K562 (cell line): ENCODE data around the gene MTCH2. TPM values are rescaled to one million over a fixed set of nuclear protein-coding genes. Genes with fewer than 3 reads are reported as not detected.

Experiments used
- ATAC-seq: fragments of 200-7000 bp; cut with Tn5 transposase; 3 replicates; pipeline ENCODE4 v1.9.1; 2020; ENCODE audit warnings: moderate library complexity
- BruUV-seq: library from RNA; stranded (reverse); fragments of 400-500 nt; replicated peaks from 2 replicates; lab custom pipeline; 2021; lab: Mats Ljungman, UMichigan
- CTCF ChIA-PET: fragments of 300-600 bp; formaldehyde crosslinking; extraction: SDS; loops from one replicate; lab custom pipeline; 2021; ENCODE audit warnings: low intra/inter-chr PET ratio; lab: Yijun Ruan, JAX
- POLR2A ChIA-PET: fragments of 300-600, 350-650 bp; sonication (Branson Sonifier 250); formaldehyde crosslinking; extraction: SDS; loops from one replicate; lab custom pipeline; 2021; ENCODE audit warnings: antibody characterized with exemption, inconsistent platforms; lab: Yijun Ruan, JAX
- DNase-seq, 4 experiments: peaks; one replicate each; pipeline versions ENCODE4 v3.0.0 to v3.0.0-alpha.2; 2011 to 2018; ENCODE audit warnings: low spot score in 3 of 4, mixed read lengths in 3 of 4; ENCODE audit errors: extremely low read depth in 1 of 4
- FAIRE-seq: peaks from 2 replicates; lab custom pipeline; 2011; peaks lifted over from hg19 to GRCh38; lab: Jason Lieb, UNC
- H2AFZ ChIP-seq: 2 replicates; pipeline ENCODE4 v1.6.0; 2011; ENCODE audit warnings: low read depth, low read length, control low read depth, inconsistent platforms
- H3K27ac ChIP-seq: fragments of 200-600 bp; 3 replicates; pipeline ENCODE4 v1.8.0; 2011; ENCODE audit warnings: low read depth, mild to moderate bottlenecking, control low read depth, inconsistent platforms, low read length, moderate library complexity, mixed read lengths; ENCODE audit errors: extremely low read depth
- H3K27me3 ChIP-seq, 2 experiments: fragments of 300-600 bp in 1 of 2; 2 replicates in 1 of 2; 3 replicates in 1 of 2; pipeline versions ENCODE4 v1.6.0 to v1.8.0; 2011; ENCODE audit warnings: inconsistent platforms in 2 of 2, low read length in 2 of 2, mild to moderate bottlenecking in 1 of 2, mixed read lengths in 1 of 2, moderate library complexity in 1 of 2; ENCODE audit not compliant: control insufficient read depth in 2 of 2, insufficient read depth in 2 of 2
- H3K36me3 ChIP-seq: fragments of 300-600 bp; 3 replicates; pipeline ENCODE4 v1.8.0; 2011; ENCODE audit warnings: mild to moderate bottlenecking, low read length, inconsistent platforms; ENCODE audit not compliant: control insufficient read depth, insufficient read depth
- H3K4me1 ChIP-seq, 2 experiments: fragments of 200-600 bp in 1 of 2; replicated peaks in 1 of 2; 2 replicates in 1 of 2; 3 replicates in 1 of 2; pipeline versions ENCODE4 v1.5.1 to v1.8.0; 2011; ENCODE audit warnings: inconsistent platforms in 2 of 2, low read length in 2 of 2, mild to moderate bottlenecking in 1 of 2, mixed read lengths in 1 of 2, moderate library complexity in 1 of 2; ENCODE audit not compliant: control insufficient read depth in 2 of 2, insufficient read depth in 2 of 2
- H3K4me2 ChIP-seq: 2 replicates; pipeline ENCODE4 v1.6.1; 2011; ENCODE audit warnings: low read length, control low read depth, inconsistent platforms, mixed read lengths; ENCODE audit not compliant: insufficient read depth
- H3K4me3 ChIP-seq: fragments of 200-600 bp; sonication (generic), shearing (Covaris generic); 2 replicates; pipeline ENCODE4 v1.5.1; 2016; ENCODE audit warnings: control low read depth, inconsistent platforms
- H3K79me2 ChIP-seq: fragments of 200-600 bp; 3 replicates; pipeline ENCODE4 v1.8.0; 2011; ENCODE audit warnings: low read length, inconsistent platforms; ENCODE audit not compliant: control insufficient read depth, insufficient read depth
- H3K9ac ChIP-seq, 2 experiments: 2 replicates each; pipeline versions ENCODE4 v1.6.0 to v1.6.1; 2011; ENCODE audit warnings: low read depth in 2 of 2, low read length in 2 of 2, control low read depth in 1 of 2, inconsistent platforms in 1 of 2, mild to moderate bottlenecking in 1 of 2, mixed read lengths in 1 of 2; ENCODE audit not compliant: insufficient read depth in 1 of 2
- H3K9me1 ChIP-seq: one replicate; pipeline ENCODE4 v1.6.0; 2011; ENCODE audit warnings: inconsistent platforms, mild to moderate bottlenecking, low read length, moderate library complexity; ENCODE audit not compliant: control insufficient read depth, insufficient read depth
- H3K9me3 ChIP-seq: replicated peaks from 2 replicates; pipeline ENCODE4 v1.5.1; 2011; ENCODE audit warnings: low read depth, low read length, inconsistent platforms; ENCODE audit not compliant: control insufficient read depth, insufficient read depth
- H4K20me1 ChIP-seq: replicated peaks from 2 replicates; pipeline ENCODE4 v1.6.1; 2011; ENCODE audit warnings: low read length, inconsistent platforms, mixed read lengths; ENCODE audit not compliant: control insufficient read depth, insufficient read depth
- ZNF316 ChIP-seq: fragments of 450-650 bp; IDR thresholded peaks from 2 replicates; pipeline ENCODE4 v1.6.1; 2016
- WGBS: fragments of 100-300 bp; shearing (Covaris generic); methylation state at CpG from one replicate; pipeline ENCODE4 v1.1.6; 2016; ENCODE audit warnings: low coverage, mixed read lengths; ENCODE audit not compliant: insufficient coverage; ENCODE audit errors: missing lambda C conversion rate; 5-methylcytosine and 5-hydroxymethylcytosine counted together
- in situ Hi-C: fragments of 300-500 bp; cut with MboI; formaldehyde crosslinking; loops from 4 replicates; pipeline ENCODE4 v1.15.0; 2018; ENCODE audit warnings: inconsistent platforms, mixed read lengths
- intact Hi-C: fragments of 100-400 bp; cut with micrococcal nuclease; formaldehyde crosslinking; loops from 2 replicates; pipeline ENCODE4 v1.14.2; 2022
- polyA plus RNA-seq, 8 experiments: library from polyadenylated mRNA; depleted of rRNA in 4 of 8; stranded (reverse) in 5 of 8; unstranded in 3 of 8; fragments of >200 nt; fragmentation: Nextera tagmentation in 2 of 8; fragmentation: Illumina TruSeq in 1 of 8; extraction: Ambion mirVana in 2 of 8; extraction: Trizol in 1 of 8; gene quantifications; 2 replicates each; pipeline versions ENCODE4 v1.2.1 to v1.2.3, GENCODE V29; 2011 to 2014; ENCODE audit warnings: inconsistent platforms in 1 of 8, missing spikeins in 1 of 8
- total RNA-seq, 7 experiments: library from RNA; depleted of rRNA in 6 of 7; stranded (reverse); fragments of >200 nt in 6 of 7; fragmentation: Illumina TruSeq in 2 of 7; extraction: Trizol in 2 of 7; gene quantifications; 2 replicates each; pipeline versions ENCODE4 v1.2.1 to v1.2.3, GENCODE V29; 2011 to 2021; ENCODE audit warnings: low replicate concordance in 1 of 7
- TF ChIP-seq, protein P1 (sequence below): fragments of 450-650 bp; IDR thresholded peaks from 2 replicates; pipeline ENCODE4 v1.6.1; 2017; ENCODE audit warnings: antibody characterized with exemption
- TF ChIP-seq, protein P2 (sequence below): sonication (generic); formaldehyde crosslinking; IDR thresholded peaks from 2 replicates; pipeline ENCODE4 v1.8.0; 2022; ENCODE audit warnings: missing genetic modification reagents, mild to moderate bottlenecking, moderate library complexity, borderline replicate concordance

MTCH2 gene
- total and polyA plus RNA-seq, 9 of the 15 experiments (the other 6 are each of a cell fraction or from before 2014, with no cell fraction given): 95.4 to 620 (median 198) TPM

GRCh38 chr11:47668665-47669064 is 26.3 kb upstream of the MTCH2 start (continued):
- TF ChIP-seq, protein P1, sequence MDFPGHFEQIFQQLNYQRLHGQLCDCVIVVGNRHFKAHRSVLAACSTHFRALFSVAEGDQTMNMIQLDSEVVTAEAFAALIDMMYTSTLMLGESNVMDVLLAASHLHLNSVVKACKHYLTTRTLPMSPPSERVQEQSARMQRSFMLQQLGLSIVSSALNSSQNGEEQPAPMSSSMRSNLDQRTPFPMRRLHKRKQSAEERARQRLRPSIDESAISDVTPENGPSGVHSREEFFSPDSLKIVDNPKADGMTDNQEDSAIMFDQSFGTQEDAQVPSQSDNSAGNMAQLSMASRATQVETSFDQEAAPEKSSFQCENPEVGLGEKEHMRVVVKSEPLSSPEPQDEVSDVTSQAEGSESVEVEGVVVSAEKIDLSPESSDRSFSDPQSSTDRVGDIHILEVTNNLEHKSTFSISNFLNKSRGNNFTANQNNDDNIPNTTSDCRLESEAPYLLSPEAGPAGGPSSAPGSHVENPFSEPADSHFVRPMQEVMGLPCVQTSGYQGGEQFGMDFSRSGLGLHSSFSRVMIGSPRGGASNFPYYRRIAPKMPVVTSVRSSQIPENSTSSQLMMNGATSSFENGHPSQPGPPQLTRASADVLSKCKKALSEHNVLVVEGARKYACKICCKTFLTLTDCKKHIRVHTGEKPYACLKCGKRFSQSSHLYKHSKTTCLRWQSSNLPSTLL: no peak

- DNase-seq (no peak), ATAC-seq (no peak), FAIRE-seq (no peak)
- BruUV-seq: no TSS peak
- Histone ChIP-seq H3K9me3 (no peaks in the 10 kb centered on the region), H3K27me3 (no peaks in the 10 kb centered on the region), H2AFZ (no peak overlapping the region), H3K4me2 (no peak overlapping the region), H3K27ac (no peak overlapping the region), H3K4me1 (peaks cover 0 to 11% of the 10 kb centered on the region in 2 experiments; a peak in 3 of 5 replicates), H3K9ac (no peak overlapping the region), H3K79me2 (no peaks in the 10 kb centered on the region), H3K36me3 (no peaks in the 10 kb centered on the region), H3K9me1 (no peaks in the 10 kb centered on the region), H3K4me3 (no peak overlapping the region), H4K20me1 (no peaks in the 10 kb centered on the region)
- WGBS: 34% methylated on average over 2 of the region's 2 CpGs
- ChIA-PET CTCF (no interaction called here), POLR2A (no interaction called here)
- in situ Hi-C loops: no loop called here
- intact Hi-C loops: no loop called here
- TF ChIP-seq, protein P2, sequence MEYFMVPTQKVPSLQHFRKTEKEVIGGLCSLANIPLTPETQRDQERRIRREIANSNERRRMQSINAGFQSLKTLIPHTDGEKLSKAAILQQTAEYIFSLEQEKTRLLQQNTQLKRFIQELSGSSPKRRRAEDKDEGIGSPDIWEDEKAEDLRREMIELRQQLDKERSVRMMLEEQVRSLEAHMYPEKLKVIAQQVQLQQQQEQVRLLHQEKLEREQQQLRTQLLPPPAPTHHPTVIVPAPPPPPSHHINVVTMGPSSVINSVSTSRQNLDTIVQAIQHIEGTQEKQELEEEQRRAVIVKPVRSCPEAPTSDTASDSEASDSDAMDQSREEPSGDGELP (CRISPR knock-in tag): no peak
- TF ChIP-seq ZNF316: peak; percentile 15; the same call in 1 of the 2 replicates
These were observed 25.2 kb upstream of the MTCH2 start for GRCh38 chr11:47667555-47667954.
